ENCODE measurements around the gene MTCH1. TPM values are rescaled to one million over a fixed set of nuclear protein-coding genes. Genes with fewer than 3 reads are reported as not detected.

MTCH1 gene
- total and polyA plus RNA-seq, 10 of the 15 experiments (the other 5 are each of a cell fraction or from before 2014, with no cell fraction given) = 7.2 to 128 (median 85.2) TPM

DNA sequence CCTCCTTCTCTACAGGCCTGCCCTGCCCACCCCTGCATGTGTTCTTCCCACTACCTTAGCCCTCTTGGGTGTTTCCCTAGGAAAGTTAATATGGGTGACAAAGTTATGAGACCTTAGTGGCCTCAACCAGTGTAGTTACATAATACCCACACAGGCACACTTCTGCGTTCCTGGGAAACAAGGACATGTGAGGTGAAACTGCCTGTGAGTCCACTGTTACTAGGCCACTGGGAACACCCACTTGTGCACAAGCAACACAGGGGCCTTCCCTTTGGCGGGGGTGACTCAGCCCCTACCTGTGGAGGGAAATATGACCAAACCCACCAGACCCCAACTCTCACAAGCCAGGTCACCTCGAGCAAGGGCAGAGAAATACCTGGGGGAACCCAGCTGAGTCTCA is 18.7 kb downstream of the MTCH1 start:
- ATAC-seq (no peak; the same call in 2 of the 3 replicates), DNase-seq (ENCODE audit: low read depth, low spot score) (no peak), FAIRE-seq (no peak)
- Histone ChIP-seq H4K20me1 (ENCODE audit: control insufficient read depth, insufficient read depth) (no peaks in the 10 kb centered on the region), H3K27ac (ENCODE audit: control insufficient read depth, insufficient read depth) (no peak overlapping the region), H3K27me3 (replicated peaks in 1 of 2; ENCODE audit: control insufficient read depth in 2 of 2, insufficient read depth in 2 of 2, low read length in 1 of 2) (no peaks in the 10 kb centered on the region), H3K9ac (ENCODE audit: control insufficient read depth, insufficient read depth, low read length) (no peak overlapping the region), H3K36me3 (ENCODE audit: control insufficient read depth in 2 of 2, insufficient read depth in 2 of 2, low read length in 1 of 2) (peaks cover 26 to 29% of the 10 kb centered on the region in 2 experiments), H2AFZ (ENCODE audit: control insufficient read depth, low read depth, low read length) (no peak overlapping the region), H3K4me1 (ENCODE audit: control insufficient read depth, insufficient read depth, low read length) (peaks cover 14% of the 10 kb centered on the region), H3K79me2 (ENCODE audit: control insufficient read depth, insufficient read depth, low read length) (no peaks in the 10 kb centered on the region), H3K4me2 (ENCODE audit: control insufficient read depth, insufficient read depth) (no peak overlapping the region), H3K9me3 (replicated peaks; ENCODE audit: control insufficient read depth, insufficient read depth, low read length) (no peaks in the 10 kb centered on the region), H3K4me3 (no peak overlapping the region)
- SMC1A ChIA-PET (ENCODE audit: uncharacterized antibody, unreplicated experiment) = no interaction called here
- CTCF ChIA-PET = interaction anchor here (1.8 kb wide), 1 partner anchor 51 kb away, joined by 6 read pairs; no protein-coding TSS in a partner anchor
- RAD21 ChIA-PET (ENCODE audit: unreplicated experiment) = interaction anchor here (1.9 kb wide), 1 partner anchor 50 kb away, joined by 6 read pairs; no protein-coding TSS in a partner anchor
- in situ Hi-C loops (cut with MboI) = no loop called here
- intact Hi-C loops (cut with micrococcal nuclease; ENCODE audit: unreplicated experiment) = no loop called here
- peak; percentile 59 for TF ChIP-seq POLR2A (IDR thresholded peaks at IDR 0.05; ENCODE audit: low read depth, low read length)
- TF ChIP-seq ZZZ3 (IDR thresholded peaks at IDR 0.05; ENCODE audit: control insufficient read depth, insufficient read length, low read depth) = no peak
- peak; percentile 54; the same call in 1 of the 2 replicates for TF ChIP-seq POLR2AphosphoS5 (IDR thresholded peaks at IDR 0.05; ENCODE audit: low read length)
- no TSS peak for BruUV-seq (replicated peaks)
- 87% methylated on average over 3 of the region's 3 CpGs for WGBS (ENCODE audit: insufficient coverage, insufficient replicate concordance, low lambda C conversion rate, missing lambda C conversion rate)
- POLR2A ChIA-PET = interaction anchor here (0.5 to 1.2 kb wide), 2 partner anchors 12 to 227 kb away, joined by 3 to 4 read pairs; no protein-coding TSS in a partner anchor

DNA sequence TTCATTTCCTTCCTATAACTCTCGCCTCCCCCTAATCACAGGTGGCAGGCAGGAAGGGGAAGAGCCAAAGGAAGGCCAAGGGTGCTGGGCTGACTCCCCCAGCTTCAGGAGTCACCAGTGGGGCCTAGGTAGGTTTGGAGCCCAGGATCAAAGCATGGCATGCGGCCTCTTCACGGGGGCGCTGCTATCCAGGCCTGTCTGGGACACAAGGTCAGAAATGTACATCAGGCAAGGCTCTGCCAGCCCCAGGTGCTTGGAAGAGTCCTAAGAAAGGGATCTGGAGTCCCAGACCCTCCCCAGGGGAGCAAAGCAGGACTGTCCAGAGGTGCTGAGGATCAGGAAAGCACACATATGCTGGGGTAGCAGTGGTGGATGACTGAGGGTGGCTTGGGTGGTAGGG is 21.1 kb downstream of the MTCH1 start:
- CTCF ChIA-PET = no interaction called here
- H3K4me1 ChIP-seq (ENCODE audit: control insufficient read depth, insufficient read depth, low read length) = peaks cover 14% of the 10 kb centered on the region
- TF ChIP-seq, protein P1, sequence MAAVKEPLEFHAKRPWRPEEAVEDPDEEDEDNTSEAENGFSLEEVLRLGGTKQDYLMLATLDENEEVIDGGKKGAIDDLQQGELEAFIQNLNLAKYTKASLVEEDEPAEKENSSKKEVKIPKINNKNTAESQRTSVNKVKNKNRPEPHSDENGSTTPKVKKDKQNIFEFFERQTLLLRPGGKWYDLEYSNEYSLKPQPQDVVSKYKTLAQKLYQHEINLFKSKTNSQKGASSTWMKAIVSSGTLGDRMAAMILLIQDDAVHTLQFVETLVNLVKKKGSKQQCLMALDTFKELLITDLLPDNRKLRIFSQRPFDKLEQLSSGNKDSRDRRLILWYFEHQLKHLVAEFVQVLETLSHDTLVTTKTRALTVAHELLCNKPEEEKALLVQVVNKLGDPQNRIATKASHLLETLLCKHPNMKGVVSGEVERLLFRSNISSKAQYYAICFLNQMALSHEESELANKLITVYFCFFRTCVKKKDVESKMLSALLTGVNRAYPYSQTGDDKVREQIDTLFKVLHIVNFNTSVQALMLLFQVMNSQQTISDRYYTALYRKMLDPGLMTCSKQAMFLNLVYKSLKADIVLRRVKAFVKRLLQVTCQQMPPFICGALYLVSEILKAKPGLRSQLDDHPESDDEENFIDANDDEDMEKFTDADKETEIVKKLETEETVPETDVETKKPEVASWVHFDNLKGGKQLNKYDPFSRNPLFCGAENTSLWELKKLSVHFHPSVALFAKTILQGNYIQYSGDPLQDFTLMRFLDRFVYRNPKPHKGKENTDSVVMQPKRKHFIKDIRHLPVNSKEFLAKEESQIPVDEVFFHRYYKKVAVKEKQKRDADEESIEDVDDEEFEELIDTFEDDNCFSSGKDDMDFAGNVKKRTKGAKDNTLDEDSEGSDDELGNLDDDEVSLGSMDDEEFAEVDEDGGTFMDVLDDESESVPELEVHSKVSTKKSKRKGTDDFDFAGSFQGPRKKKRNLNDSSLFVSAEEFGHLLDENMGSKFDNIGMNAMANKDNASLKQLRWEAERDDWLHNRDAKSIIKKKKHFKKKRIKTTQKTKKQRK (IDR thresholded peaks at IDR 0.05; ENCODE audit: low read depth, low read length) = no peak
- no peak overlapping the region for H3K27ac ChIP-seq (ENCODE audit: control insufficient read depth, insufficient read depth)
- RAD21 ChIA-PET (ENCODE audit: unreplicated experiment) = interaction anchor here (2.1 kb wide), 1 partner anchor 53 kb away, joined by 6 read pairs; no protein-coding TSS in a partner anchor
- FAIRE-seq (no peak), ATAC-seq (no peak), DNase-seq (ENCODE audit: low read depth, low spot score) (no peak)
- no peaks in the 10 kb centered on the region for H3K27me3 ChIP-seq (replicated peaks in 1 of 2; ENCODE audit: control insufficient read depth in 2 of 2, insufficient read depth in 2 of 2, low read length in 1 of 2)
- intact Hi-C loops (cut with micrococcal nuclease; ENCODE audit: unreplicated experiment) (no loop called here), in situ Hi-C loops (cut with MboI) (no loop called here)
- no peak overlapping the region for H3K4me2 ChIP-seq (ENCODE audit: control insufficient read depth, insufficient read depth)
- H3K4me3 ChIP-seq = no peak overlapping the region
- H3K9me3 ChIP-seq (replicated peaks; ENCODE audit: control insufficient read depth, insufficient read depth, low read length) = no peaks in the 10 kb centered on the region
- BruUV-seq (replicated peaks) = no TSS peak
- POLR2A ChIA-PET = no interaction called here
- H3K79me2 ChIP-seq (ENCODE audit: control insufficient read depth, insufficient read depth, low read length) = no peaks in the 10 kb centered on the region
- H2AFZ ChIP-seq (ENCODE audit: control insufficient read depth, low read depth, low read length) = no peak overlapping the region
- H3K36me3 ChIP-seq (ENCODE audit: control insufficient read depth in 2 of 2, insufficient read depth in 2 of 2, low read length in 1 of 2) = peaks cover 13 to 16% of the 10 kb centered on the region in 2 experiments
- WGBS (ENCODE audit: insufficient coverage, insufficient replicate concordance, low lambda C conversion rate, missing lambda C conversion rate) = 77% methylated on average over 4 of the region's 4 CpGs
- no peak overlapping the region for H3K9ac ChIP-seq (ENCODE audit: control insufficient read depth, insufficient read depth, low read length)
- no peaks in the 10 kb centered on the region for H4K20me1 ChIP-seq (ENCODE audit: control insufficient read depth, insufficient read depth)
- SMC1A ChIA-PET (ENCODE audit: uncharacterized antibody, unreplicated experiment) = interaction anchor here (2.0 kb wide), 1 partner anchor 53 kb away, joined by 6 read pairs; no protein-coding TSS in a partner anchor
